LNCaP clone FGC (cell line): ENCODE measurements around the gene PODXL2.

Experiments used
- DNase-seq: peaks from one replicate; pipeline ENCODE4 v3.0.0-alpha.2; 2011; ENCODE audit warnings: low read depth
- H3K4me3 ChIP-seq: 2 replicates; pipeline ENCODE4 v1.5.1; 2011; ENCODE audit warnings: mild to moderate bottlenecking, low read depth, low read length, control low read depth
- TF ChIP-seq, protein P1 (sequence below): IDR thresholded peaks from 2 replicates; pipeline ENCODE4 v1.5.1; 2012; ENCODE audit warnings: mild to moderate bottlenecking; ENCODE audit not compliant: control insufficient read depth, insufficient read depth; ENCODE audit errors: extremely low read depth

PODXL2 gene, protein sequence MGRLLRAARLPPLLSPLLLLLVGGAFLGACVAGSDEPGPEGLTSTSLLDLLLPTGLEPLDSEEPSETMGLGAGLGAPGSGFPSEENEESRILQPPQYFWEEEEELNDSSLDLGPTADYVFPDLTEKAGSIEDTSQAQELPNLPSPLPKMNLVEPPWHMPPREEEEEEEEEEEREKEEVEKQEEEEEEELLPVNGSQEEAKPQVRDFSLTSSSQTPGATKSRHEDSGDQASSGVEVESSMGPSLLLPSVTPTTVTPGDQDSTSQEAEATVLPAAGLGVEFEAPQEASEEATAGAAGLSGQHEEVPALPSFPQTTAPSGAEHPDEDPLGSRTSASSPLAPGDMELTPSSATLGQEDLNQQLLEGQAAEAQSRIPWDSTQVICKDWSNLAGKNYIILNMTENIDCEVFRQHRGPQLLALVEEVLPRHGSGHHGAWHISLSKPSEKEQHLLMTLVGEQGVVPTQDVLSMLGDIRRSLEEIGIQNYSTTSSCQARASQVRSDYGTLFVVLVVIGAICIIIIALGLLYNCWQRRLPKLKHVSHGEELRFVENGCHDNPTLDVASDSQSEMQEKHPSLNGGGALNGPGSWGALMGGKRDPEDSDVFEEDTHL

DNA sequence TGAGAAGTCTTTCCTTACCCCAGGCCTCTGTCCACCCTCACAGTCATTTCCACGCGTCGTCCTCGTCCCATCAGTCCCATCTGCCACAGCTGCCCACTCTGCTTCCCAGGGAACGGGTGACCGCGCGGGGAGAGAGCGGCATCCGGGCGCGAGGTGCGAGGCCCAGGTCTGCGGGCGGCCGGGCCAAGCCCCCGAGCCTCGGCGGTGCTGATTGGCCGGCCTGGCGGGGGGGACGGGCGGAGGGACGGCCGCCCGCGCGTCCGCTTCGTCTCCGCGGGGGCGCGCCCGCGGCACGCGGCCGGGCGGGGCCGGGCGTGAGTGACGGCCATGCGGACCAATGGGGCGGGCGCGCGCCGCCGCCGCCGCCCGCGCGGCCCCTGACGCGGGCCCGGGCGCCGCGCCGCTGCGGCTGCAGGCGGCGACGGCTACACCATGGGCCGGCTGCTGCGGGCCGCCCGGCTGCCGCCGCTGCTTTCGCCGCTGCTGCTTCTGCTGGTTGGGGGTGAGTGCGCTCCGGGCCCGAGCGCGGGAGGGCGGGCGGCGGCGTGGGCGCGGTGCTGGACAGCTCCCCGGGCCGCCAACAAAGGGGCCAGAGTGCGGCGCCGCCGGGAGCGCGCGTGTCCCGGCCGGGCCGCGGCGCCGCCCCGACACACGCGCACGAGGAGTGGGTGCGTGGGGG, at the start of gene PODXL2:
Gene PODXL2, plus strand, starts transcription at position 398 of the 679 bp plus-strand sequence. Its CDS starts 35 bp downstream, at position 433.
- TF ChIP-seq, protein P1, sequence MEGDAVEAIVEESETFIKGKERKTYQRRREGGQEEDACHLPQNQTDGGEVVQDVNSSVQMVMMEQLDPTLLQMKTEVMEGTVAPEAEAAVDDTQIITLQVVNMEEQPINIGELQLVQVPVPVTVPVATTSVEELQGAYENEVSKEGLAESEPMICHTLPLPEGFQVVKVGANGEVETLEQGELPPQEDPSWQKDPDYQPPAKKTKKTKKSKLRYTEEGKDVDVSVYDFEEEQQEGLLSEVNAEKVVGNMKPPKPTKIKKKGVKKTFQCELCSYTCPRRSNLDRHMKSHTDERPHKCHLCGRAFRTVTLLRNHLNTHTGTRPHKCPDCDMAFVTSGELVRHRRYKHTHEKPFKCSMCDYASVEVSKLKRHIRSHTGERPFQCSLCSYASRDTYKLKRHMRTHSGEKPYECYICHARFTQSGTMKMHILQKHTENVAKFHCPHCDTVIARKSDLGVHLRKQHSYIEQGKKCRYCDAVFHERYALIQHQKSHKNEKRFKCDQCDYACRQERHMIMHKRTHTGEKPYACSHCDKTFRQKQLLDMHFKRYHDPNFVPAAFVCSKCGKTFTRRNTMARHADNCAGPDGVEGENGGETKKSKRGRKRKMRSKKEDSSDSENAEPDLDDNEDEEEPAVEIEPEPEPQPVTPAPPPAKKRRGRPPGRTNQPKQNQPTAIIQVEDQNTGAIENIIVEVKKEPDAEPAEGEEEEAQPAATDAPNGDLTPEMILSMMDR, result no peak
- peak within 1 kb of the TSS; percentile 90 for H3K4me3 ChIP-seq
- no peak for DNase-seq

DNA sequence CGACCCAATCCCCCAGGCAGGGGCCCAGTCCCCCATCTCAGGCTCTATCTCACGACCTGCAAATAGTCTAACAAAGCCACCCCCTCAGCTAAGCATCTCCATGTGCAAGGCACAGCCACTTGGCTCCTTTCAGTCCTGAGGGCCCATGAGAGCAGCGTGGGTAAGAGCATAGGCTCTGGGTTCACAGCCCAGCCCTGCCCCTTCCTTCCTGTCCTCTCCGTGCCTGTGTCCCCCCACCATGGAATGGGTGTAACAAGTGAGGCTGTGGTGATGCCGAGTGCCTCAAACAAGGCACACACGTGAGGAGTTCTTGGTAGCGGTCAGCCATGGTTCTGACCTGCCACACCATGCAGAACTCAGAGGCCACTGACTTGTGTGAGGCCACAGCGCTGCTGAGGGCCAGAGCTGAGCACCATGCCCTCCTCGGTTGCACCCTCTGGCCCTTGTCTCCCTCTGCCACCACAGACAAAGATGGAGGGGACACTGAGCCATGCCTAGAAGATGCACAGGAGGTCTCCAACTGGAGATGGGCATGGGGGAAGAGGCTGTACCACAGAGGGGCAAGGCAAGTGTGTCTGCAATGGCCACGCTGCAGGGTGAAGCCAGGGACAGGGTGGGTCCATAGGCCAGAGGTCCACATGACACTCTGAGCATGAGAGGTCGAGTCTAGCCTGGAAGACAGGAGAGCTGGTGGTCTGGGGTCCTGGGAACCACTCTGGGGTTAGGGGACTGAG, 48.5 kb upstream of the PODXL2 start:
- no peak for DNase-seq
- no peak overlapping the region for H3K4me3 ChIP-seq
- TF ChIP-seq, protein P1, result no peak

DNA sequence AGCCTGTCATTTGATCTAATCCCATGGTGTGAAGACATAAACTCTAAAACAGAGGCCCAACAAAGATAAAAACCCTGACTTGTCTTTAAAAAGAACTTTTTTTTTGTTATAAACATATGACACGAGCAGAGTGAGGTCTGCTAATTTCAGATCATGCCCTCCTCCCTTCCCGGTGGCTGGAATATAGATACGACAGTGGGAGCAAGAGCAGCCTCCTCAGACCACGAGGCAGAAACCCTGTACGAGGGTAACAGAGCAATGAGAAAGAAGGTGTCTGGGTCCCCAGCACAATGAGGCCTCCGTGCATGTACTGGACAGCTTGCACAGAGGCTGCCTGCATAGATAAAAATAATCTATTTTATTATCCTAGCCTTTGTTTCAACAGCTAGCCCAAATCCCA, 44.3 kb upstream of the PODXL2 start:
- DNase-seq, result no peak
- TF ChIP-seq, protein P1, result no peak
- H3K4me3 ChIP-seq, result no peak overlapping the region

DNA sequence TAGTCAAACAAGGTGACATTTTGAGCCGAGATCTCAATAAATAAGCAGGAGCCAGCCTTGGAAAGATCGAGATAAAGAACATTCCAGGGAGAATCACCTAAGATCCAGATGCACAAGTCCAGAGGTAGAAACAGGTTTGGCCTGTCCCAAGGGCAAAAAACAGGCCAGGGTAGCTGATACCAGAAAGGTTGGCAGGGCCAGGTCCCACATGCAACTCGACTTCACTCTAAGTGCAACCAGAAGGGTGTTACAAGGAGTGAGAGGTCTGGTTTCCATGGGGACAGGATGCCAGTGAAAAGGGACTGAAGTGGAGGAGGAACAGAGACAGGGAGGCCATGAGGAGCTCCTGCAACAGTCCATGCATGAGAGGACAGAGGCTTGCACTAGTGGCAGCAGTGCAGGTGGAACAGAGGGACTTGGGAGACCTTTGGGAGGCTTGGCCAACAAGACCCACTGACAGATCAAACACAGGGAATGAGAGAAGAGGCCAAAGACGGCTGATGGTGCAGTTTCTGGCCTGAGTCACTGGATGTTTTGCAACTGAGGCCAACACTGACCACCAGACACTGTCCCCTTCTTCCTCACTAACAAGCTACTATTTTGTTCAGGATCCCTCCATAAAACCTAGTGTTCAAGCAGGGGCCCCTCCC, 43.7 kb upstream of the PODXL2 start:
- H3K4me3 ChIP-seq, result no peak overlapping the region
- TF ChIP-seq, protein P1, result no peak
- no peak for DNase-seq

DNA sequence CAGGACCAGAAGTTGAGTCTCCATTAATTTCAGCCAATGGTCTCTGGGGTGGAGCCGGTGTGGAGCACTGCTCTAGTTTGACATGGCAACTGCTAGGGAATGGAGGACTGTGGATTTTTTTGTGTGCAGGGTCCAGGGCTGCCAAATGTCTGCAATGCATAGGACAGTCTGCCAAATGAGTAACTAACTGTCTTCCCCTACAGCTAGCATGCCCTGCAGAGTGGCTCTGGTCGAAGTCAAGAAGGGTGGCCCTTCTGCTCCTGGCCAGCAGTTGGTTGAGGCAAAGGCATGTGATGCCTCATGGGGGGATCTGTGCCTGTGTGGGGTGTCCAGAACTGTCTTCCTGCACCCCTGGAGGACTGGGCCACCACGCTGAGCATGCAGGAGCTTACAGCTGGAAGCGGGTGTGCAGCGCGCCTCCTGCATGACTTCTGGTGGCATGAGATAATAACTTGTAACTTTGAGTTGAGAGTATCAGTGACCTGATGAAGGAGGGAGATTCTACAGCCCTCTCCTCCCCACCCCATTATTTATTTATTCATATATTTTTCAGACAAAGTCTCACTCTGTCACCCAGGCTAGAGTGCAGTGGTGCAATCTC, 43.1 kb upstream of the PODXL2 start:
- TF ChIP-seq, protein P1, result no peak
- no peak for DNase-seq
- H3K4me3 ChIP-seq, result no peak overlapping the region

DNA sequence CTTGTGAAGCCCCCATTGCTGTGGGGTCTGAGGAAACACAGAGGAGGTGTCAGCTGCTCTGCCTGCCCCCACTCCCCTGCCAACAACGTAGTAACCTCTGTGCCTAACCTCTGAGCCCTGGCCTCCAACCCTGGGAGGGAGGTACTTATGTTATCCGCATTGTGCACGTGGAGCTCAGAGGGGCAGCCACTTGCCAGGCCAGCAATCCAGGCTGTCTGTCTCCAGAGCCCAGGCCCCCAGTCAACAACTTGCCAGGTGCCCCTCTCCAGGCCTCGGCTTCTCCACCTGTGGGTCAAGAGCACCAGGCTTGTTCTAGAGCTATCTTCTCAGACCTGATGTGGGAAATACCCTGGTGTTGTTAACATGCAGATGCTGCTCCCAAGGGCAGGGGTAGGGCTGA, 41.1 kb upstream of the PODXL2 start:
- no peak overlapping the region for H3K4me3 ChIP-seq
- no peak for DNase-seq
- TF ChIP-seq, protein P1, result no peak
